Activated T-cell treated with anti-CD3 and anti-CD28 coated beads for 48 hours (primary cell): ENCODE results near the gene PHKA2.
A peak's percentile ranks its signal among the peaks of the same experiment; 100 is the strongest.
"Not testable (repeated sequence)": the region's sequence is repeated elsewhere in the genome, so short reads cannot be mapped to it uniquely, and the experiment has no call there.

Experiments used
- DNase-seq: peaks from one replicate; pipeline ENCODE4 v3.0.0-alpha.2; 2020; ENCODE audit warnings: low read depth

Gene PHKA2, protein sequence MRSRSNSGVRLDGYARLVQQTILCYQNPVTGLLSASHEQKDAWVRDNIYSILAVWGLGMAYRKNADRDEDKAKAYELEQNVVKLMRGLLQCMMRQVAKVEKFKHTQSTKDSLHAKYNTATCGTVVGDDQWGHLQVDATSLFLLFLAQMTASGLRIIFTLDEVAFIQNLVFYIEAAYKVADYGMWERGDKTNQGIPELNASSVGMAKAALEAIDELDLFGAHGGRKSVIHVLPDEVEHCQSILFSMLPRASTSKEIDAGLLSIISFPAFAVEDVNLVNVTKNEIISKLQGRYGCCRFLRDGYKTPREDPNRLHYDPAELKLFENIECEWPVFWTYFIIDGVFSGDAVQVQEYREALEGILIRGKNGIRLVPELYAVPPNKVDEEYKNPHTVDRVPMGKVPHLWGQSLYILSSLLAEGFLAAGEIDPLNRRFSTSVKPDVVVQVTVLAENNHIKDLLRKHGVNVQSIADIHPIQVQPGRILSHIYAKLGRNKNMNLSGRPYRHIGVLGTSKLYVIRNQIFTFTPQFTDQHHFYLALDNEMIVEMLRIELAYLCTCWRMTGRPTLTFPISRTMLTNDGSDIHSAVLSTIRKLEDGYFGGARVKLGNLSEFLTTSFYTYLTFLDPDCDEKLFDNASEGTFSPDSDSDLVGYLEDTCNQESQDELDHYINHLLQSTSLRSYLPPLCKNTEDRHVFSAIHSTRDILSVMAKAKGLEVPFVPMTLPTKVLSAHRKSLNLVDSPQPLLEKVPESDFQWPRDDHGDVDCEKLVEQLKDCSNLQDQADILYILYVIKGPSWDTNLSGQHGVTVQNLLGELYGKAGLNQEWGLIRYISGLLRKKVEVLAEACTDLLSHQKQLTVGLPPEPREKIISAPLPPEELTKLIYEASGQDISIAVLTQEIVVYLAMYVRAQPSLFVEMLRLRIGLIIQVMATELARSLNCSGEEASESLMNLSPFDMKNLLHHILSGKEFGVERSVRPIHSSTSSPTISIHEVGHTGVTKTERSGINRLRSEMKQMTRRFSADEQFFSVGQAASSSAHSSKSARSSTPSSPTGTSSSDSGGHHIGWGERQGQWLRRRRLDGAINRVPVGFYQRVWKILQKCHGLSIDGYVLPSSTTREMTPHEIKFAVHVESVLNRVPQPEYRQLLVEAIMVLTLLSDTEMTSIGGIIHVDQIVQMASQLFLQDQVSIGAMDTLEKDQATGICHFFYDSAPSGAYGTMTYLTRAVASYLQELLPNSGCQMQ

DNA sequence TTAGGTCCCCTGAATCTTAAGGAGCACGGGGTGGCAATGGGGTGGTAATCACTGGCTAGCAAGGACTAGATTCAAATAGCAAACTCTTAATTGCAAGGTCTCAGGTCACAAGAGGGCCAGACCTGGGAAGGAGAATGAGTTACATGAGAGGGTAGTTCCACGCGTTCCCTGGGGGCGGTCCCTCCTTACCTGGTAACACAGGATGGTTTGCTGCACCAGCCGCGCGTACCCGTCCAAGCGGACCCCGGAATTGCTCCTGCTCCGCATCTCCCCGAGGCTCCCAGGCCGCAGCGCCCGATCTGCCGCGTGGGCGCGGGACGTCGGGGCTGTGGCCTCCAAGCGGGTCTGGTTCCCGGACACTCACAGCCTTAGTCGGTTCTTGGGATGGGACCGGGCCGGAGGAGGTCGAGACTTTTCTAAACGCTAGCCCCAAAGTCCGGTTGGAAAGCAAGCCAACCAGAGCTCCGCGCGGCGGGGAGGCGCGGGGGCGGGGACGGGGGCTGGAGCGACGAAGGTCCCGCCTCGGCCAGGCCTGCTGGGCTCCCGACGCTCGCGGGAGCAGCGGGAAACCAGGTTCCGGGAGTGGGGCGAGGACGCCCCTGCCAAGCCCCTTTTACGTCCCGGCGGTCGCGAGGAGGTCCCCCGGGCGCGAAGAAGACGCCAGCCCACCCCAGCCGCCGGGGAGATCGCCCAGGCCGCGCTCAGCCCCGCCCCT, at the start of gene PHKA2:
TSS of gene PHKA2 (minus strand) at position 449 of the 715 bp plus-strand sequence. CDS start at position 267, 182 bp downstream.
- peak; percentile 33 for DNase-seq

DNA sequence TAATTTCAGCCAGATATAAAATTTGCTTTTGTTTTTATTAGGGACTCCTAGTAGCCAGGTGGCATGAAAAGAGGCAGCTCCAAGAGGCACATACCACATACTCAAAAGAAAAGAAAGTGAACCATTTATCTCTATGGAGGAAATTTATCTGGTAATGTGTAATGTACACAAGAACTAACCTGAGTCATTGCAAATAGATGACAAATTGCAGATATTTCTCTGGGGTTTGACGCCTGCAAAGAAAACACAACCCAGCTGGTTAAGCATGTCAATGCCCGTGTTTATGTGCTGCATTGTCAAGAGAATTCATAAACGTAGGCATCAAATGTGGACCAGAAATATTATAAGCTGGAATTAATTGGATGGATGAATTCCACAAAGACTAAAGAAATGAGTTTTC, 46.9 kb upstream of the PHKA2 start:
- no peak for DNase-seq

DNA sequence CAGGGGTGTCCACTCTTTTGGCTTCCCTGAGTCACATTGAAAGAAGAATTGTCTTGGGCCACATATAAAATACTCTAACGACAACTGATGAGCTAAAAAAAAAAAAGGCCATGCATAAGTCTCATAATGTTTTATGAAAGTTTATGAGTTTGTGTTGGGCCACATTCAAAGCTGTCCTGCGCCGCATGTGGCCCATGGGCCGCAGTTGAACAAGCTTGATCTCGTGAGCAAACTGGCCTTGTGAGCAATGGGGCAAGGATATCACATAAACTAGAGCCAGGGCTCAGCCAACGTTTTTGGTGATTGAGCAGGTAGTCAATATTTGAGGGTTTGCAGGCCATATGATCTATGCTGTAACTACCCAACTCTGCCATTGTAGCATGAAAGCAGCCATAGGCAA, 44.6 kb upstream of the PHKA2 start:
- no peak for DNase-seq

DNA sequence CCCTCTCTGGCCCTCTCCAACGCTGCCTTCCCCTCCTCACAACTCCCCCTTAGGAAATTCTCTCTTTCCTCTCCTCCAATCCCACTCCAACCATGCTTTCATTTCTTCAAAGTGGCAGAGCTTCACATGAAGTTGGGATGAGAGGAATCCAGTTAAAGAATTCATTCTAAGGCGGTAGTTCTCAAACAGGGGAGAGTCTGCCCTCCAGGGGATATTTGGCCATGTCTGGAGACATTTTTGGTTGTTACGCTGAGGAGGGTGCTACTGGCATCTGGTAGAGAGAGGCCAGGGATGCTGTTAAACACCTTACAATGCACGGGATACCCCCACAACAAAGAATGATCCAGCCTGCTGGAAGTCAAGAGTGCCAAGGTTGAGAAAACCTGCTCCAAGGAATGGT, 40.5 kb upstream of the PHKA2 start:
- no peak for DNase-seq

DNA sequence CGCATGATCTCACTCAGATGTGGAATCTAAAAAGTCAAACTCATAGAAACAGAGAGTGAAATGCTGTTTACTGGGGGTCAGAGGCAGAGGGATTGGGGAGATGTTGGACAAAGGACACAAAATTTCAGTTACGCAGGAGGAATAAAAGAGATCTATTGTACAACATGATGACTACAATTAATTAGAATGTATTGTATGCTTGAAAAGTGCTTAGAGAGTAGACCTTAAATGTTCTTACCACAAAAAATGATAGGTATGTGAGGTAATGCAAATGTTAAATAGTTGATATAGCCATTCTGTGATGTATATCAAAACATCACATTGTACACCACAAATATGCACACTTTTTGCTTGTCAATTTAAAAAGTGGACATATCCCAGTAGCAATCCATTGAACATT, 36.1 kb upstream of the PHKA2 start:
- no peak for DNase-seq

DNA sequence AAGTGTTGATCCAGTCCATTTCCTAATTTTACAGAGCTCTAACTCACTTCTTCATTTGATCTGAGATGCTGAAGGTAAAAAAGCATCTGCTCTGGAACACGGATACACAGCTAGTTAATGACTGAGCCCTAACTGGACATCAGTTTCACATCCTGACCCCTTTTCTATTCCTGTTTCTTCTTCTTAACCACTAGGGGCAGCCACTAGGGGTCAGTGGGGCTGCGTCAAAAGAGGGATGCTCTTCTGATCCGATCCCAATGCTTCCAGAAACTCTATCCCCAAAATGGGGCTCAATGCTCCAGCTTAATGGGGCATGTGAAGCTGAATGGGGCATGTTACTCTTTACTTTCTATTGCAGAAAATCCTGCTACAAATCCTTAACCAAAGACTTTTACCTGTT, 33.4 kb upstream of the PHKA2 start:
- DNase-seq = no peak

DNA sequence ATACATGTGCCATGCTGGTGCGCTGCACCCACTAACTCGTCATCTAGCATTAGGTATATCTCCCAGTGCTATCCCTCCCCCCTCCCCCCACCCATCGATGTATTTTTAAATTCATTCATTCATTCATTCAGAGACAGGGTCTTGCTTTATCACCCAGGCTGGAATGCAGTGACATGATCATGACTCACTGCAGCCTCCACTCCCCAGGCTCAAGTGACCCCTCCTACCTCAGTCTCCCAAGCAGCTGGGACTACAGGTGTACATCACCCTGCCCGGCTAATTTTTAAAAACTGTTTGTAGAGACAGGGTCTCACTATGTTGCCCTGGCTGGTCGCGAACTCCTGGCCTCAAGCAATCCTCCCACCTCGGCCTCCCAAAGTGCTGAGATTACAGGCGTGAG, 32.7 kb upstream of the PHKA2 start:
- DNase-seq = not testable (repeated sequence)

DNA sequence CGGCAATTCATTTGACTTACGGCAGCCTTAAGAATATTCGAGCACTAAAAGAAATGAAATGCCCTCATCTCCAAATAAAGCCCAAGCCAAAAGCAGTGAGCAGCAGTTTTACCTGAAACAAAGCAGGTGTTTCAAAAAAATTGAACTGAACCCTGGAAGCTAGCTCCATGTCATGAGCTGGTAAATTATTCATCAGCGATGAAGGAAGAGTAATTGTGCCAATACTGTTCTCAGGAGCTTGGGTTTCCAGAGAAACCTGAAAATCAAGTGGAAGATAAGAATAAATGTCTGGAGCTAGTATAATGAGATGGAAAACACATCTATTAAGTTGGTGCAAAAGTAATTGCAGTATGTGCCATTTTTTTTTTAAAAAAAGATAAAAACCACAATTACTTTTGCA, 24.0 kb upstream of the PHKA2 start:
- no peak for DNase-seq

DNA sequence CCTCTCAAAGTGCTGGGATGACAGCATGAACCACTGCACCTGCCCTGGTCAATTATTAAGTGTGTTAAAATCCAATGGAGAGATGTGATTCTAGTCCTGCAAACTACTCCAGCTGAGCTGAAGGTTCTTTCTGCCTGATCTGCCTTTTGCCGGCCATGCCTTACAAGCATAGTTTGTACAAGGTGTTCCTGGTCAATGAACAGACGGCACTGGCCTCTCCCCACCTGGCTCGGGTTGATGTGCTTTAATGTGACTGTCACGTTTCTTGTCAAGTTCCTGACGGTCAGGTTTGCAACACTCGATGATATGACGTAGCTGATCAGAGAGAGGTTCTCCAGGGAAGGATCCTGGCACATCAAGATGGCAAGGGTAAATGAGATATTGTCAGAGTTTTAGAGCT, 23.1 kb upstream of the PHKA2 start:
- no peak for DNase-seq

DNA sequence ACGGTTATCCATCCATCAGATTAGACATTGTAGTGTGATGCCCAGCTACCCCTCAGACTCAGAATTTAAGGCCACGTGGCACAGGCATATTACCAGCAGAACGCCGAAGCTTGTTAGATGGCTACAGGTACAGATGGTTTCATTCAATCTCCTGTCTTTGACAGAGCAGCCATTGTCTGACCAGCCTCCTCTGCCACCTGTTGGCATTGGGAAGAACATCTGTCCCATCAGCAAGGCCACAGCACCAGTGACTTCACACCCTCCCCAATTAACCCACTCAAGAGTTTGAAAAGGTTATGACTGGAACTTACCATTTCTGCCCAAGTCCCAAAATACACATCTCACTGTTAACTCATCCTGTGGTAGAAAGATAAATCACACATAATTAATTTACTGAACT, 22.0 kb upstream of the PHKA2 start:
- no peak for DNase-seq

DNA sequence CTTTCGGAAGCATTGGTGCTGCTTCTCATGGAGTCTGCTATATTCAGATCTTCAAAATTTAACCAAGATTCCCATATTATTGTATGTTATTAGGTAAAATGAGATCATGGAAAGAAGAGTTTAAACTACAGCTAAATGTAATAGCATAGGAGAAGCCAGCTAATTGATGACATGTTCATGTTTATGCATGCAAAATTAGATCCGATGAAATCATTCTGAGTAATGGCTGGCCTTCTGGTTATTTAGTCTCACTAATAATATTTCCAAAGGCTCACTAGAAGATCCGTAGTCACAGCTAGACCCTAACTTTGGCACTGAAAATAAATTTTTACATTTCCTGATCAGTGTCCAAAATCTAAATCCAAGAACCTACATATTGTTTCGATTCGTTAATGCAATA, 19.8 kb upstream of the PHKA2 start:
- no peak for DNase-seq

DNA sequence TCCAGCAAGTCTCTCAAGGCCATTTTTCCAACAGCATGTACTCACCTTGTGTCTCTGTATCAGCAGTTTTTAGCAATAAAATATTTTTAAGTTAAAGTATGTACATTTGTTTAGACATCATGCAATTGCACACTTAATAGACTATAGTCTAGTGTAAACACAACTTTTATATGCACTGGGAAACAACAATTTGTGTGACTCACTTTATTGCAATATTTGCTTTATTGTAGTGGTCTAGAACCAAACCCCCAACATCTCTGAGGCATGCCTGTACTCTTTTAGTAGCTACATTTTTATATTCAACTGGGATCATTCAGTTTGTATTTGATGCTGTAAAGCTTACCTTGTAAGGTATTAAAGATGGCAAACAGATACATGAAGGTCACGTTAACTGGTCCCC, 14.7 kb upstream of the PHKA2 start:
- no peak for DNase-seq

DNA sequence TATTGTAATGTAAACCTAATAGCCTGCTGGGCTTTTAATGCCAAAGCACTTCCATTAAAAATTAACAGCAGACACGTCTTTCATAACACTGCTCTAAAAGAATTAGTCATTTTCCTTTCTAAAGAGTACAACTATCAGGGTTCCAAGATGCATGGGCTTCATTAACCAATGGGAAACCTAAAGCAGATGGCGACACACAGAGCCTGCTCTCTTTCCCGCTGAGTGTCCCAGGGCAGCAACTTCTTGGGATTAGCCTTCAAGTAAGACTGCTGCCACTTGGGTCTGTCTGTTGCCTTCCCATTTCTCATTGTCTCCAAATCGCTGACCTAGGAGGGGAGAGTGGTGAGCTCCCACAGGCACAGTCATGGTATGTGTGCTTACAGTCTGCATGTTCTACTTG, 14.0 kb upstream of the PHKA2 start:
- DNase-seq = no peak

DNA sequence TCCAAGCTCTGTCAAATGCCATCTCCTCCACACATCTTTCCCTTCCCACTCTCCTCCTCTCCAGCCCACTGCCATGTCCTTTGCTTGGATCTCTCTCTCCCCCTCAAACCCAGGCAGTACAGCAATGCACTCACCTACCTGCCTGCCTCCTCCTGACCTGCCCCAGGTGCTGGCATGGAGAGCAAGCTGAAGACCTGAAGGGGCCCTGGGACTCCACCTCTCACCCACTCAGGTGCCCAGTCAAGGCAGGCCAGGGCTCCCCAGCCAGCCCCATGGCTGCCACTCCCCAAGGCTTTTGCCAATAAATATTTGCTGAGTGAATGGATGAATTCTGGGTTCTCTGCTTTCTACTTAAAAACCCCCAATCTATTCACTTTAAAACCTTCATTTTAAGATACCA, 12.6 kb upstream of the PHKA2 start:
- no peak for DNase-seq

DNA sequence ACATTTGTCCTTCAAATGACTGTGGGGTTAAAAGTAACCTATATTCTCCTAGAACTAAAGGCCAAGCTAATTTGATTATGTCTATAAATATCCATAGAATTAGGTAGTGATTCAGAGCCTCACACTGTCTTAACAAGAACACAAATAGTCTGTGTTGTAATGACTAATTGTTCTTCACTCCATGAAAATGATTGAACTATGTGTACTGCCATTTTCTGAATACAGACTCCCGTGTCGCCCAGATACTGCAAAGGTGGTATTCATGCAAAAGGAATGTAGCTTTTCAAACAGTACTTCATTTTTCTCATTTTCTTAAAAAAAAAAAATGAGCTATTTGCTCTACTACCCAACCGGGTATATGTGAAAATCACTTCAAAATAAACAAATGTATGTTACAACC, 11.3 kb upstream of the PHKA2 start:
- no peak for DNase-seq

DNA sequence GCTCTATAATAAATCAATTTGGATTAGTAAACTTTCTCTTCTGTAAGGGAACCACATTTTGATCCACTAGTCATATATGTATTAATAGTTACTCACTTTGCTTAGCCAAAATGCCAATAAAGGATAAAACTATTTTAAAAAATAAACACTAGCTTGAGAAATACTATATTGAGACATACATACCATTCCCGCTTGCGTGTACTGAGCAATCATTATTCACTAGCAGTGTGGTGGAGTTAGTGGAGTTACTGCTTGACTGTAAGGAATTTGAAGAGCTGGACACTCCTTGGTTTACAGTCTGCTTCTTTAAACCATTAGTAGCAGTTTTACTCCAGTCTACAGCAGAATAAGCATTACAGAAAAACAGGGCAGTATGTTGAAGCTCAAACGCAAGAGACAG, 10.8 kb upstream of the PHKA2 start:
- no peak for DNase-seq

DNA sequence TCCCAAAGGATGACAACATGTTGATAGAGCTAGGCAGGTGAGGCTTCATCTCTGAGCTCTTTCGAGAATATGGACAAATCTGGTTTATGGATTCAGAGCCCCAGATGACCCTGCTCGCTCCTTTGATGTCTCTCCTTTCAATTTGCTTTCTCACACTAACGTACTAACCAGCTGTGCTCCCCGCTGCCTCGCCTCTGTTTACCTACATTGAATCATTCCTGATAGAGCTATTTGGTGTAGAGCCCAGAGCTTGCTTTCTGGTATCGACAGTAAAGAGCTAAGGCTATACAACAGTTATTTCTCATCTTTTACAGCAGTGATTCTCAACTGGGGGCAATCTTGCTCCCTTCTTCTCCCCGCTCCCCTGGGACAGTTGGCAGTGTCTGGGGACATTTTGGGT, 8.9 kb upstream of the PHKA2 start:
- no peak for DNase-seq

DNA sequence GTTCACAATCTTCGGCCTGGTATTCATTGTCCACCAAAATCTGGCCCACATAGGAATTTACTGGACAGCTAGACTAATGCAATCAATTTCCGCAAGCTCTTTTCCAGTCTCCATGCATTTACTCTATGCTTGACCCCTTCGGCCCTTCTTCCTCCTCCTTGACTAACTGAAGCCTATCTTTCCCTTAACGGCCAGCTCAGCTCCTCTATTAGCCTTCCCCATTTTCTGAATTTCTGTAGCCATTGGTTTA, 1.2 kb upstream of the PHKA2 start:
- DNase-seq = no peak

DNA sequence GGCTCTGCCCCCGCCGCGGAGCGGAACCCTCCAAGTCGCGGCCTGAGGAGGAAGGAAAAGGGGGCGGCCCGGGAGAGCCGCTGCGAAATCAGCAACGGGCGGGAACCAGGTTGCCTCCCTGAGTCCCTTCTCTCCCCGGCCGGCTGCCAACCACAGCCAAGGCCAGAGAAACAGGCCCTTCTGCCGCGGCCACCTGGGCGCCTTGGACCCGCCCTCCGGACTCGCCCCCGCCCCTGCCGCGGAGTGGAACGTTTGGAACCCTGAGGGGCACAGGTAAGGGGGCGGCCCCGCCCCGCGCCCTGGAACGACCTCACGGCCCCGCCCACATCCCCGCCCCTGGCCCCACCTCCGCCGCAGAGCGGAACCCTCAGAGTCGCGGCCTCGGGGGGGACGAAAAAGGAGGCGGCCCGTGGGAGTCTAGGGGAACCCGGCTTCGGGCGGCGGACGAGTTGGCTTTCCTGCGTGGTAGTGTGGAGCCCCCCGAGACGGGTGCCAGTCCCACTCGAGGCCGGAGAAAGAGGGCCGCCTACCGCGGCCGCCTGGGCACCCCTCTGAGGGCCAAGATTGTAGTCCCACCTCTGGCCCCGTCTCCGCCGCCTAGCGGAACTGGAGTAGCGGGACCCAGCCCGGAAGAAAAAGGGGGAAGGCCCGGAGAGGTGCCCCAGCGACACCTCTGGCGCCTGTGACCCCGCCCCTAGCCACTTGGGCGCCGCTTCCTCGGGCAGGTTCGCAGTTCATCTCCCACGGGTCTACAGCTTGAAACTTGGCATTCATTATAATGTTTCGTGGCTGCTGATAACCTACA, 669 bp upstream of the PHKA2 start:
- DNase-seq = peak; percentile 75

DNA sequence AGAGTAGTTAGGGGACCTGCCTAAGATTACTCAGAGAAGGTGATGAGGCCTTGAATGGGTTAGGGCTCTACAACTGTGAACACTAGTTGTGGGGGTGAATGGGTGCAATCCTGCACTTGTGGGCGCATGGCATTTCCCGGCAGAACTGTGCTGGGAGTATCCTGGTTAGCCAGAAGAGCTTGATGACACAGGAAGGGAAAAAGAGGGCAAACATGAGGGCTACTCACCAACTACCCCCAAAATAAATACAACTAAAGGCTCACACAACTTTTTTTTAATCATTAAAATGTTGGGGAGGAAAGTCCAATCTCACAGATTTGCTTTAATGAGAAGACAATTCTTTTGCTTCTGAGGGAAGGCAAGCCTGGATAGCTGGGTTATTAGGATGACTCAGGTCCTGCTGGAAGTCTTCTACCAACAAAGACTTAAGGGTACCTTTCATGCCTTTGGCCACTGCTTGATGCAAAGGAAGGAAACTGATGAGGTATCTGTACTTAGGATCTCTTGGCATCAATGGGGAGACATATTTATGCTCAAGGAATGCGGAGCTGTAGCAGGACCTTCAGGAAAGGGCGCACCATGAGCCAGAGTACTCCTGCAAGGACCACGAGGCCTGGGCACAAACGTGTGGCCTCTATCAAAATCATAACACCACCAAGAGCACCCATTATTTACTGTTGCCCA, 2.6 kb downstream of the PHKA2 start:
- DNase-seq = no peak

DNA sequence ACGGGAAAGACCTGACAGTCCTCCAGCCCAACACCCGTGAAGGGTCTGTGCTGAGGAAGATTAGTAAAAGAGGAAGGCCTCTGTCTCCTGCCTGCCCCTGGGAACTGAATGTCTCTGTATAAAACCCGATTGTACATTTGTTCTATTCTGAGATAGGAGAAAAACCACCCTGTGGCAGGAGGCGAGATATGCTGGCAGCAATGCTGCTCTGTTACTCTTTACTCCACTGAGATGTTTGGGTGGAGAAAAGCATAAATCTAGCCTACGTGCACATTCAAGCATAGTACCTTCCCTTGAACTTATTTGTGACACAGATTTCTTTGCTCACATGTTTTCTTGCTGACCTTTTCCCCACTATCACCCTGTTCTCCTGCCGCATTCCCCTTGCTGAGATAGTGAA, 3.7 kb downstream of the PHKA2 start:
- DNase-seq = not testable (repeated sequence)
